Right lung (tissue), 10 donors: Measurements from ENCODE around the gene ZNF100. TPM values are rescaled to one million over a fixed set of nuclear protein-coding genes. Genes with fewer than 3 reads are reported as not detected.
"Not testable (repeated sequence)": the region's sequence is repeated elsewhere in the genome, so short reads cannot be mapped to it uniquely, and the experiment has no call there.

ENCODE experiments used
- DNase-seq, 2 donors: peaks; one replicate each; pipeline ENCODE4 v3.0.0-alpha.2; 2013
- long read RNA-seq, 8 donors: transcript quantifications; one replicate each; lab custom pipeline, GENCODE V29; 2026
- polyA plus RNA-seq, 5 donors: library from polyadenylated mRNA; unstranded; fragments of 120-200 nt; gene quantifications; one replicate each; pipeline versions ENCODE4 v1.2.1 to v1.2.3, GENCODE V29; 2013; ENCODE audit warnings: inconsistent platforms in 1 of 5, low replicate concordance in 1 of 5; ENCODE audit not compliant: insufficient read length in 5 of 5, insufficient read depth in 1 of 5

Gene ZNF100
- polyA plus RNA-seq, result 10 to 100 TPM in 4 of 5 donors, 1 to 10 TPM in 1; 9.0 to 21.5 (median 18.1) TPM
- long read RNA-seq, donor 1, full-length matches to known transcripts, result 3 of 3 reads
- long read RNA-seq, donor 1, partial matches to known transcripts, result 0 of 3 reads
- long read RNA-seq, donor 1, other reads (novel, unspliced or antisense), result 0 of 3 reads
- long read RNA-seq, donor 2, full-length matches to known transcripts, result 2 of 2 reads
- long read RNA-seq, donor 2, partial matches to known transcripts, result 0 of 2 reads
- long read RNA-seq, donor 2, other reads (novel, unspliced or antisense), result 0 of 2 reads
- long read RNA-seq, donor 3, full-length matches to known transcripts, result 1 of 1 reads
- long read RNA-seq, donor 3, partial matches to known transcripts, result 0 of 1 reads
- long read RNA-seq, donor 3, other reads (novel, unspliced or antisense), result 0 of 1 reads
- long read RNA-seq, donor 4, result 0 reads
- long read RNA-seq, donor 5, full-length matches to known transcripts, result 2 of 7 reads
- long read RNA-seq, donor 5, partial matches to known transcripts, result 0 of 7 reads
- long read RNA-seq, donor 5, other reads (novel, unspliced or antisense), result 5 of 7 reads
- long read RNA-seq, donor 6, full-length matches to known transcripts, result 1 of 1 reads
- long read RNA-seq, donor 6, partial matches to known transcripts, result 0 of 1 reads
- long read RNA-seq, donor 6, other reads (novel, unspliced or antisense), result 0 of 1 reads
- long read RNA-seq, donor 7, result 0 reads
- long read RNA-seq, donor 8, full-length matches to known transcripts, result 1 of 1 reads
- long read RNA-seq, donor 8, partial matches to known transcripts, result 0 of 1 reads
- long read RNA-seq, donor 8, other reads (novel, unspliced or antisense), result 0 of 1 reads

GRCh38 chr19:21767065-21767800, at the start of gene ZNF100:
Gene ZNF100, minus strand, starts transcription at chr19:21767579. Its CDS starts 150 bp downstream, at chr19:21767429.
- peak; percentile 90 to 93 for DNase-seq

GRCh38 chr19:21812448-21812847, 45.1 kb upstream of the ZNF100 start:
- DNase-seq, result no peak

GRCh38 chr19:21808400-21809000, 41.1 kb upstream of the ZNF100 start:
- not testable (repeated sequence) for DNase-seq

GRCh38 chr19:21789466-21790085, 22.2 kb upstream of the ZNF100 start:
- DNase-seq, result no peak

GRCh38 chr19:21786936-21787335, 19.6 kb upstream of the ZNF100 start:
- no peak for DNase-seq

GRCh38 chr19:21775792-21776191, 8.4 kb upstream of the ZNF100 start:
- not testable (repeated sequence) for DNase-seq

GRCh38 chr19:21766705-21767064, 694 bp downstream of the ZNF100 start:
- not testable (repeated sequence) for DNase-seq

- no peak for DNase-seq
Observed at GRCh38 chr19:21765151-21765550, 2.2 kb downstream of the ZNF100 start.

- not testable (repeated sequence) for DNase-seq
Observed at GRCh38 chr19:21761547-21761946, 5.8 kb downstream of the ZNF100 start.

GRCh38 chr19:21758296-21758695, 9.1 kb downstream of the ZNF100 start:
- DNase-seq, result no peak

- DNase-seq, result not testable (repeated sequence)
Observed at GRCh38 chr19:21755555-21755954, 11.8 kb downstream of the ZNF100 start.

- no peak for DNase-seq
Observed at GRCh38 chr19:21751384-21751783, 16.0 kb downstream of the ZNF100 start.

- DNase-seq, result no peak
Observed at GRCh38 chr19:21750586-21751128, 16.7 kb downstream of the ZNF100 start.

- DNase-seq, result no peak
Observed at GRCh38 chr19:21749090-21749489, 18.3 kb downstream of the ZNF100 start.

- DNase-seq, result no peak
Observed at GRCh38 chr19:21748088-21748487, 19.3 kb downstream of the ZNF100 start.

GRCh38 chr19:21740559-21740958, 26.8 kb downstream of the ZNF100 start:
- no peak for DNase-seq

- DNase-seq, result not testable (repeated sequence)
Observed at GRCh38 chr19:21726942-21727747, 40.2 kb downstream of the ZNF100 start.

- no peak for DNase-seq
Observed at GRCh38 chr19:21713761-21714160, 53.6 kb downstream of the ZNF100 start.

- DNase-seq, result no peak
Observed at GRCh38 chr19:21709464-21709863, 57.9 kb downstream of the ZNF100 start.

- not testable (repeated sequence) for DNase-seq
Observed at GRCh38 chr19:21707878-21708277, 59.5 kb downstream of the ZNF100 start.
